ENCODE data around the gene DNAJC3. TPM values are rescaled to one million over a fixed set of nuclear protein-coding genes. Genes with fewer than 3 reads are reported as not detected.
"Not testable (repeated sequence)": the region's sequence is repeated elsewhere in the genome, so short reads cannot be mapped to it uniquely, and the experiment has no call there.

DNAJC3 gene
- total RNA-seq, 4 donors from 2014 or later, result 15.7 to 21.6 (median 20.5) TPM

DNA sequence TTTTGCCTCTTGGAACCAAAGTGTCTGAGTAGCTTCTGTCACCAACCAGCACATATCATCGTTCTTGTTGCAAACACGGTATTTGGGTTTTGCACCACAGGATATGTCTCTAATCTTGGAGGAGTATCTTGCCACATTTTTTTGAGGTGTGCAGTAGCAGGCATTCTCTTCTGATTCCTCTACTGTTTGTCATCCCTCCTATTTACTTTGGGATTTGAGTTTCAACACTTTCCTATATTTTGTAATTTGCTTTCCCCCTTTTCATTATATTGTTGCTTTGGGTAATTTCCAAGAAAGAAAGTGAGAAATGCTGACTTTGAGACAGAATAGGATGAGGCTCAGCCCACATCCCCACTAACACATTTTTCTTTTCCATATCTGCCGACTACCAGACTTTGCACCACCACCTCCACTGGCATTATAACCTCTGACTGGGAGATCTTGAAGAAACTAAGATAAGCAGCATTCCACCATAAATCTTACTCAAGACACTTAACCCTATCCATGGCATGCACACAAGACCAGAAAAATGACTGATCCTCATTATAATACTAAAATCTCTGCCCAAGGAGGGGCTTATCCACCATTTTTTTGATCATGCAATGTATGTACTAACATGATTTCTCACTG, 20.4 kb upstream of the DNAJC3 start:
- Histone ChIP-seq H3K27me3 (no peaks in the 10 kb centered on the region), H3K9me3 (no peaks in the 10 kb centered on the region), H3K27ac (no peak overlapping the region), H3K36me3 (no peaks in the 10 kb centered on the region), H3K4me1 (no peaks in the 10 kb centered on the region), H3K4me3 (no peak overlapping the region)
- ATAC-seq (no peak), DNase-seq (no peak)
- in situ Hi-C loops (cut with MboI; ENCODE audit: low sequenced_read_pairs in 4 of 4) (no loop called here), intact Hi-C loops (cut with DNase I; ENCODE audit: low total_unique reads) (loop anchor here (10.0 kb wide), 1 partner anchor 938 kb away; no protein-coding TSS in a partner anchor)
- TF ChIP-seq, protein P1, sequence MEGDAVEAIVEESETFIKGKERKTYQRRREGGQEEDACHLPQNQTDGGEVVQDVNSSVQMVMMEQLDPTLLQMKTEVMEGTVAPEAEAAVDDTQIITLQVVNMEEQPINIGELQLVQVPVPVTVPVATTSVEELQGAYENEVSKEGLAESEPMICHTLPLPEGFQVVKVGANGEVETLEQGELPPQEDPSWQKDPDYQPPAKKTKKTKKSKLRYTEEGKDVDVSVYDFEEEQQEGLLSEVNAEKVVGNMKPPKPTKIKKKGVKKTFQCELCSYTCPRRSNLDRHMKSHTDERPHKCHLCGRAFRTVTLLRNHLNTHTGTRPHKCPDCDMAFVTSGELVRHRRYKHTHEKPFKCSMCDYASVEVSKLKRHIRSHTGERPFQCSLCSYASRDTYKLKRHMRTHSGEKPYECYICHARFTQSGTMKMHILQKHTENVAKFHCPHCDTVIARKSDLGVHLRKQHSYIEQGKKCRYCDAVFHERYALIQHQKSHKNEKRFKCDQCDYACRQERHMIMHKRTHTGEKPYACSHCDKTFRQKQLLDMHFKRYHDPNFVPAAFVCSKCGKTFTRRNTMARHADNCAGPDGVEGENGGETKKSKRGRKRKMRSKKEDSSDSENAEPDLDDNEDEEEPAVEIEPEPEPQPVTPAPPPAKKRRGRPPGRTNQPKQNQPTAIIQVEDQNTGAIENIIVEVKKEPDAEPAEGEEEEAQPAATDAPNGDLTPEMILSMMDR (IDR thresholded peaks at IDR 0.05 in 4 of 5, conservative IDR thresholded peaks at IDR 0.05 in 1 of 5), result no peak
- no peak for TF ChIP-seq POLR2A (IDR thresholded peaks at IDR 0.05)

DNA sequence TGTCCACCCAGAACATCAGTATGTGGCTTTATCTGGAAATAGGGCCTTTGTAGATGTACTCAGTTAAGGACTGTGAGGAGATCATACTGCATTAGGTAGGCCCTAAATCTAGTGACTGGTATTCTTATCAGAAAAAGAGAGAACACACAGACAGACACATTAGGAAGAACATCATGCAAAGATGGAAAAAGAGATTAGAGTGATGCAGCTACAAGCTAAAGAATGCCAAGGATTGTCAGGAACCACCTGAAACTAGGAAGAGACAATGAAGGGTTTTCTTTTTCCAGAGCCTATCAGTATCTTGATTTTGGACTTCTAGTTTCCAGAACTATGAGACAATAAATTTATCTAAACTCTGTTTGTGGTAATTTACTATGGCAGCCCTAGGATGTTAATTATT, 17.4 kb upstream of the DNAJC3 start:
- in situ Hi-C loops (cut with MboI; ENCODE audit: low sequenced_read_pairs in 4 of 4), result no loop called here
- TF ChIP-seq, protein P1 (IDR thresholded peaks at IDR 0.05 in 4 of 5, conservative IDR thresholded peaks at IDR 0.05 in 1 of 5), result no peak
- no peak for TF ChIP-seq POLR2A (IDR thresholded peaks at IDR 0.05)

DNA sequence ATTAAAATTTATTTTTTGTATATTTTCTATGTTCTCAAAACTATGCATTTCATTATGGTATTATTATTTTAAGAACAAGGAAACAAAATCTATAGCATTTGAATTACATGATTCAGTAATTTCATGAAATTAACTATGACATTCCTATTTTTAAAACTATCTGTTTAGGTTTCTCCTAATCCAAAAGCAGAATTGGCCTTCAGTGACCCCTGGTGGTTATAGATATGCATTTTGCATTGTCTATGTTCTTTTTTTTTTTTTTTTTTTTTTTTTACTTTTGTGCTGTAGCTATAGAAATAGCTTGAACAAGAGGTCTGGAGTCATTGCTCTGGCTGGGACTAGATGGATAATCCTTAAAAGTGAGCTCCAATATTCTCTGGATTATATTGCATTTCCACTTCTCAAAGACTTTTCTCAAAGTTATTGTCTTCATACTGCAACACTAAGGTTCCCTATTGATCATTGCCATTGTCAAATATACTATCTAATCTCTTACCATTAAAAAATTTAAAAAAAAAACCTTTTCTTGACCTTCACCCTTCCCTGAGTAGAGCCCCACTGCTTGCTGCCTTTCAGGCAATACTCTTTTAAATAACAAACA, 15.9 kb upstream of the DNAJC3 start:
- intact Hi-C loops (cut with DNase I; ENCODE audit: low total_unique reads), result no loop called here
- Histone ChIP-seq H3K4me3 (no peak overlapping the region), H3K27me3 (no peaks in the 10 kb centered on the region), H3K4me1 (no peaks in the 10 kb centered on the region), H3K36me3 (no peaks in the 10 kb centered on the region), H3K27ac (no peak overlapping the region), H3K9me3 (peaks cover 0 to 10% (median 0%) of the 10 kb centered on the region in 3 donors)
- in situ Hi-C loops (cut with MboI; ENCODE audit: low sequenced_read_pairs in 4 of 4), result loop anchor here in 1 of 4 donors (10.0 kb wide), 1 partner anchor 126 kb away; no protein-coding TSS in a partner anchor
- ATAC-seq (no peak), DNase-seq (no peak)
- TF ChIP-seq, protein P1 (IDR thresholded peaks at IDR 0.05 in 4 of 5, conservative IDR thresholded peaks at IDR 0.05 in 1 of 5), result peak; percentile 18 to 46 (median 25)
- TF ChIP-seq POLR2A (IDR thresholded peaks at IDR 0.05), result no peak

More for the DNA sequence above, 17.4 kb upstream of the DNAJC3 start:
- H3K4me1 ChIP-seq, result no peaks in the 10 kb centered on the region
- no peak overlapping the region for H3K27ac ChIP-seq
- H3K4me3 ChIP-seq, result no peak overlapping the region
- no peaks in the 10 kb centered on the region for H3K27me3 ChIP-seq
- ATAC-seq (no peak), DNase-seq (no peak)
- H3K9me3 ChIP-seq, result peaks cover 0 to 5% (median 0%) of the 10 kb centered on the region in 3 donors
- H3K36me3 ChIP-seq, result no peaks in the 10 kb centered on the region
- intact Hi-C loops (cut with DNase I; ENCODE audit: low total_unique reads), result loop anchor here (10.0 kb wide), 1 partner anchor 935 kb away; no protein-coding TSS in a partner anchor

DNA sequence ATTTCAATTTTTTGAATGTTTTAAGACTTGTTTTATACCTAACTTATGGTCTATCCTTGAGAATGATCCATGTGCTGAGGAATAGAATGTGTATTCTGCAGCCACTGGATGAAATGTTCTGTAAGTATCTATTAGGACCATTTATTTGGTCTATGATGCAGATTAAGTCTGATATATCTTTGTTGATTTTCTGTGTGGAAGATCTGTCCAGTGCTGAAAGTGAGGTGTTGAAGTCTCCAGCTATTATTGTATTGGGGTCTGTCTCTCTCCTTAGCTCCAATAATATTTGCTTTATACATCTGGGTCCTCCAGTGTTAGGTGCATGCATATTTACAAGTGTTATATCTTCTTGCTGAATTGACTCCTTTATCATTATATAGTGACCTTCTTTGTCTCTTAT, 9.7 kb upstream of the DNAJC3 start:
- H3K9me3 ChIP-seq, result peaks cover 0 to 29% (median 4%) of the 10 kb centered on the region in 3 donors
- H3K27me3 ChIP-seq; intact Hi-C loops (cut with DNase I; ENCODE audit: low total_unique reads); DNase-seq; H3K4me3 ChIP-seq; ATAC-seq; H3K27ac ChIP-seq; H3K4me1 ChIP-seq; H3K36me3 ChIP-seq: not testable (repeated sequence)
- in situ Hi-C loops (cut with MboI; ENCODE audit: low sequenced_read_pairs in 4 of 4), result loop anchor here in 1 of 4 donors (10.0 kb wide), 1 partner anchor 132 kb away; no protein-coding TSS in a partner anchor

DNA sequence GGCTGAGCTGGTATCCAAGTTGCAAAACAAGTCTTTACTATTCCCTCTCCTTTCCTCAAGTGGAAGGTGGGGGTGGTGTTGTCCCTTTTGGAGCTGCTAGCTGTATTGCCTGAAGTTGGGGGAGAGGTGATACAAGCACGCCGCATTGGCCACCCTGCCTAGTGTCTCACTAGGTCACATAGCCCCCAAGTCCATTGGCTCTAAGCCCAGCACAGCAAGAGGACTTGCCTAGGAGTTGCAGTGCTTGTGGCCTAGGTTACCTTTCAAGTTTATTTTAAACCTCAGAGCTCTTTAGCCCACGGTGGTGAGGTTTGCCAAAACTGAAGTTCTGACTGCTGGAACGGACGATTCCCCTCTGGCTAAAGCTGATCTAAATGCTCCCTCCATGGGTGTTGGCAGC, 5.3 kb upstream of the DNAJC3 start:
- H3K27ac ChIP-seq, result no peak overlapping the region
- in situ Hi-C loops (cut with MboI; ENCODE audit: low sequenced_read_pairs in 4 of 4), result no loop called here
- no peaks in the 10 kb centered on the region for H3K36me3 ChIP-seq
- H3K4me1 ChIP-seq, result peaks cover 17 to 22% of the 10 kb centered on the region in 2 donors
- TF ChIP-seq, protein P1 (IDR thresholded peaks at IDR 0.05 in 4 of 5, conservative IDR thresholded peaks at IDR 0.05 in 1 of 5), result no peak
- TF ChIP-seq POLR2A (IDR thresholded peaks at IDR 0.05), result no peak
- H3K4me3 ChIP-seq, result no peak overlapping the region
- DNase-seq (no peak), ATAC-seq (no peak)
- H3K9me3 ChIP-seq, result peaks cover 0 to 14% (median 4%) of the 10 kb centered on the region in 3 donors
- intact Hi-C loops (cut with DNase I; ENCODE audit: low total_unique reads), result no loop called here
- no peaks in the 10 kb centered on the region for H3K27me3 ChIP-seq

Data from gastrocnemius medialis (tissue), 4 donors.